Muscle of back (tissue), 11 donors: ENCODE data around the gene MICAL2. TPM values are rescaled to one million over a fixed set of nuclear protein-coding genes. Genes with fewer than 3 reads are reported as not detected.

Experiments used
- DNase-seq, 3 donors: peaks; one replicate each; pipeline versions ENCODE4 v3.0.0 to v3.0.0-alpha.2; 2013
- polyA plus RNA-seq, 10 donors: library from polyadenylated mRNA; unstranded; fragments of 120-200 nt; gene quantifications; one replicate each; pipeline ENCODE4 v1.2.1, GENCODE V29; 2013; ENCODE audit not compliant: insufficient read length in 10 of 10

The MICAL2 gene
- polyA plus RNA-seq, 10 donors: 14.6 to 25.0 (median 22.0) TPM

GRCh38 chr11:12306830-12307229, 196.4 kb downstream of the MICAL2 start:
- DNase-seq: no peak

GRCh38 chr11:12312132-12312531, 201.7 kb downstream of the MICAL2 start:
- no peak for DNase-seq

Other genes starting within 250 kb of the MICAL2 start
- 100 to 1,000 TPM in 2 of 10 donors, 10 to 100 TPM in 8; 51.1 to 121 (median 73.6) TPM for gene DKK3, start 102.0 kb upstream of the MICAL2 start, polyA plus RNA-seq